ENCODE measurements around the gene NAGLU. TPM values are rescaled to one million over a fixed set of nuclear protein-coding genes. Genes with fewer than 3 reads are reported as not detected.

Gene NAGLU
- total and polyA plus RNA-seq, 2 of the 13 experiments (the other 11 are each of a cell fraction or from before 2014, with no cell fraction given), result 28.2 to 40.1 TPM

DNA sequence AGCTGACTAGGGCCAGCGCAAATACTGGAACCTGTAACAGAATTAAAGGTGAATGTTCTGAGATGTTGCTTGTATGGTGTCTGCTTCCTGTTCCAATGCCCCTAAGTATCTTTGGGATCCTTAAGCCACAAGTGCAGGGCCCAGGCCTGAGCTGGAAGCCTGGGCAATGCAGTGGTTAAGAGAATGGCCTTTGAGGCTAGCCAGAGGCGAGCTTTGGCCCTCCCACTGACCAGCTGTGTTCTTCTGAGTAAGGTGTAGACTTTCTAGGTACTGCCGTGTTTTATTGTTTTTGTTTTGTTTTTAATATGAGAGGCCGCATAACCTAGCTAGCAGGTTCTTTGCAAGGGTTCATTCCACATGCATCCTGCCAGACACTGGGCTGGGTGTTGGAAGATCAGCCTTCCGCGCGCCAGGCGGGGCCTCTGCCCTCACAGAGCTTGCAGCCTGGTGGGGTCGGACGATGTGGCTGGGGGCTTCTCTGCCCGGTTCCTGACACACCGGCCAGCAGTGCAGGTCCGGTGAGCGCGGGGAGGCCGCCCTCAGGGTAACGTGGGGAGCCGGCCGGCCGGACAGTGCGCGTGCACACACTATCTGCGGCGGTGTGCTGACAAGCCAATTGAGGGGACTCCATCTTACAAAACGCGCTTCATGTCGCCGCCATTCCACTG, 30.3 kb downstream of the NAGLU start (continued):
- TF ChIP-seq FOXP4 (CRISPR knock-in tag; IDR thresholded peaks at IDR 0.05) (no peak), NFAT5 (CRISPR knock-in tag; IDR thresholded peaks at IDR 0.05) (0 out of 2 replicates have a peak, but pooled peaks have one; percentile 53), ZNF276 (CRISPR knock-in tag; IDR thresholded peaks at IDR 0.05; ENCODE audit: low read depth) (no peak), CREM (IDR thresholded peaks at IDR 0.05) (no peak), CREM (CRISPR knock-in tag; IDR thresholded peaks at IDR 0.05) (no peak), CHCHD3 (CRISPR knock-in tag; IDR thresholded peaks at IDR 0.05) (no peak), ZC3H4 (CRISPR knock-in tag; IDR thresholded peaks at IDR 0.05; ENCODE audit: borderline replicate concordance) (peak; percentile 44; the same call in 1 of the 2 replicates), RBM39 (IDR thresholded peaks at IDR 0.05; ENCODE audit: low read depth, low read length, poor library complexity, severe bottlenecking) (no peak), MYPOP (CRISPR knock-in tag; IDR thresholded peaks at IDR 0.05) (no peak), REL (CRISPR knock-in tag; conservative IDR thresholded peaks at IDR 0.05) (no peak), ZBTB1 (CRISPR knock-in tag; IDR thresholded peaks at IDR 0.05; ENCODE audit: borderline replicate concordance) (no peak), GATAD2A (CRISPR knock-in tag; IDR thresholded peaks at IDR 0.05) (no peak), HCFC1 (IDR thresholded peaks at IDR 0.05; ENCODE audit: low read depth, low read length) (no peak), TCF7L2 (IDR thresholded peaks at IDR 0.05; ENCODE audit: low read depth, low read length) (no peak)
- TF ChIP-seq, protein P1, sequence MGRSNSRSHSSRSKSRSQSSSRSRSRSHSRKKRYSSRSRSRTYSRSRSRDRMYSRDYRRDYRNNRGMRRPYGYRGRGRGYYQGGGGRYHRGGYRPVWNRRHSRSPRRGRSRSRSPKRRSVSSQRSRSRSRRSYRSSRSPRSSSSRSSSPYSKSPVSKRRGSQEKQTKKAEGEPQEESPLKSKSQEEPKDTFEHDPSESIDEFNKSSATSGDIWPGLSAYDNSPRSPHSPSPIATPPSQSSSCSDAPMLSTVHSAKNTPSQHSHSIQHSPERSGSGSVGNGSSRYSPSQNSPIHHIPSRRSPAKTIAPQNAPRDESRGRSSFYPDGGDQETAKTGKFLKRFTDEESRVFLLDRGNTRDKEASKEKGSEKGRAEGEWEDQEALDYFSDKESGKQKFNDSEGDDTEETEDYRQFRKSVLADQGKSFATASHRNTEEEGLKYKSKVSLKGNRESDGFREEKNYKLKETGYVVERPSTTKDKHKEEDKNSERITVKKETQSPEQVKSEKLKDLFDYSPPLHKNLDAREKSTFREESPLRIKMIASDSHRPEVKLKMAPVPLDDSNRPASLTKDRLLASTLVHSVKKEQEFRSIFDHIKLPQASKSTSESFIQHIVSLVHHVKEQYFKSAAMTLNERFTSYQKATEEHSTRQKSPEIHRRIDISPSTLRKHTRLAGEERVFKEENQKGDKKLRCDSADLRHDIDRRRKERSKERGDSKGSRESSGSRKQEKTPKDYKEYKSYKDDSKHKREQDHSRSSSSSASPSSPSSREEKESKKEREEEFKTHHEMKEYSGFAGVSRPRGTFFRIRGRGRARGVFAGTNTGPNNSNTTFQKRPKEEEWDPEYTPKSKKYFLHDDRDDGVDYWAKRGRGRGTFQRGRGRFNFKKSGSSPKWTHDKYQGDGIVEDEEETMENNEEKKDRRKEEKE (IDR thresholded peaks at IDR 0.05), result no peak

Data from HepG2 (cell line).